GM18868 (cell line): Measurements from ENCODE around the gene SETD3.
"Not testable (repeated sequence)": the region's sequence is repeated elsewhere in the genome, so short reads cannot be mapped to it uniquely, and the experiment has no call there.

Source experiments
- ATAC-seq: cut with Tn5 transposase; IDR thresholded peaks from one replicate; pipeline ENCODE4 v1.9.1; 2021; ENCODE audit warnings: mild to moderate bottlenecking, moderate library complexity; ENCODE audit not compliant: unreplicated experiment

Gene SETD3

GRCh38 chr14:99363616-99364290 is 116.9 kb downstream of the SETD3 start:
- ATAC-seq, result no peak

GRCh38 chr14:99363051-99363450 is 117.6 kb downstream of the SETD3 start:
- ATAC-seq, result no peak

- no peak for ATAC-seq
These were observed 119.0 kb downstream of the SETD3 start for GRCh38 chr14:99361596-99362215.

- ATAC-seq, result no peak
These were observed 119.7 kb downstream of the SETD3 start for GRCh38 chr14:99360774-99361595.

- no peak for ATAC-seq
These were observed 120.8 kb downstream of the SETD3 start for GRCh38 chr14:99359906-99360305.

GRCh38 chr14:99357916-99358390 is 122.7 kb downstream of the SETD3 start:
- ATAC-seq, result no peak

GRCh38 chr14:99357151-99357915 is 123.3 kb downstream of the SETD3 start:
- ATAC-seq, result no peak

GRCh38 chr14:99356031-99356608 is 124.5 kb downstream of the SETD3 start:
- ATAC-seq, result no peak

GRCh38 chr14:99354166-99354875 is 126.3 kb downstream of the SETD3 start:
- no peak for ATAC-seq

GRCh38 chr14:99352688-99353280 is 127.9 kb downstream of the SETD3 start:
- no peak for ATAC-seq

GRCh38 chr14:99351166-99352007 is 129.3 kb downstream of the SETD3 start:
- ATAC-seq, result no peak

- no peak for ATAC-seq
These were observed 129.9 kb downstream of the SETD3 start for GRCh38 chr14:99350751-99351150.

- no peak for ATAC-seq
These were observed 130.8 kb downstream of the SETD3 start for GRCh38 chr14:99349721-99350495.

GRCh38 chr14:99348816-99349614 is 131.6 kb downstream of the SETD3 start:
- no peak for ATAC-seq

GRCh38 chr14:99348231-99348630 is 132.4 kb downstream of the SETD3 start:
- not testable (repeated sequence) for ATAC-seq
